Kidney (tissue), 14 donors: Measurements from ENCODE around the gene CLIP1. TPM values are rescaled to one million over a fixed set of nuclear protein-coding genes. Genes with fewer than 3 reads are reported as not detected.

Experiments
- DNase-seq, 5 donors: peaks; one replicate each; pipeline ENCODE4 v3.0.0-alpha.2; 2013 to 2020
- FAIRE-seq: peaks from 2 replicates; lab custom pipeline; 2012; peaks lifted over from hg19 to GRCh38; lab: Jason Lieb, UNC
- H3K27ac ChIP-seq, 2 donors: one replicate each; pipeline ENCODE4 v1.7.0; 2013; ENCODE audit warnings: low read depth in 2 of 2, low read length in 2 of 2, inconsistent platforms in 1 of 2
- H3K27me3 ChIP-seq: one replicate; pipeline ENCODE4 v1.7.1; 2013; ENCODE audit warnings: low read length, inconsistent platforms; ENCODE audit not compliant: control insufficient read depth, insufficient read depth
- H3K36me3 ChIP-seq, 3 donors: one replicate each; pipeline versions ENCODE4 v1.7.0 to v1.7.1; 2013; ENCODE audit warnings: low read length in 3 of 3, control low read depth in 1 of 3, inconsistent platforms in 1 of 3; ENCODE audit not compliant: insufficient read depth in 3 of 3, control insufficient read depth in 2 of 3
- H3K4me1 ChIP-seq, 3 donors: one replicate each; pipeline versions ENCODE4 v1.7.0 to v1.7.1; 2013; ENCODE audit warnings: low read length in 3 of 3, inconsistent platforms in 1 of 3, low read depth in 1 of 3; ENCODE audit not compliant: control insufficient read depth in 2 of 3, insufficient read depth in 2 of 3
- H3K4me3 ChIP-seq, 3 donors: one replicate each; pipeline versions ENCODE4 v1.7.0 to v1.8.1; 2013; ENCODE audit warnings: low read length in 3 of 3, control low read depth in 1 of 3, inconsistent platforms in 1 of 3
- H3K9ac ChIP-seq, 3 donors: one replicate each; pipeline versions ENCODE4 v1.7.0 to v1.7.1; 2013; ENCODE audit warnings: low read length in 3 of 3, control low read depth in 1 of 3, inconsistent platforms in 1 of 3
- H3K9me3 ChIP-seq, 3 donors: one replicate each; pipeline versions ENCODE4 v1.7.0 to v1.7.1; 2013; ENCODE audit warnings: low read length in 3 of 3, control low read depth in 1 of 3, inconsistent platforms in 1 of 3; ENCODE audit not compliant: control insufficient read depth in 2 of 3, insufficient read depth in 1 of 3
- intact Hi-C: fragments of 100-400 bp; cut with DNase I; formaldehyde crosslinking; loops from one replicate; pipeline ENCODE4 v1.11.1; 2022
- polyA plus RNA-seq: library from polyadenylated mRNA; stranded (reverse); fragments of 350-450 nt; fragmentation: Illumina TruSeq; extraction: RNeasy Lipid Tissue Mini Kit (QIAGEN cat#74804); gene quantifications from one replicate; pipeline ENCODE4 v1.2.3, GENCODE V29; 2014; ENCODE audit warnings: low read depth, low replicate concordance; ENCODE audit not compliant: insufficient read depth
- total RNA-seq: library from RNA; stranded (reverse); fragmentation: NEBNext Ultra II Directional; extraction: Animal tissue kit (Norgen Biotek cat#: 25700); gene quantifications from one replicate; pipeline ENCODE4 v1.2.1, GENCODE V29; 2021
- TF ChIP-seq, protein P1 (sequence below): IDR thresholded peaks from 3 replicates; pipeline ENCODE4 v1.5.1; 2012; ENCODE audit warnings: mild to moderate bottlenecking, moderate library complexity, borderline replicate concordance; ENCODE audit not compliant: insufficient read depth; ENCODE audit errors: extremely low read depth
- donor health status: control.
- donor health status: control.
- donor health status: control.
- donor health status: control.
- donor health status: control.
- donor health status: DM: yes; HTN: yes; CAD: no.
- donor health status: Normal renal cell carcinoma (clear cell type).

The CLIP1 gene
- total and polyA plus RNA-seq, 2 donors from 2014 or later = 14.5 to 85.3 TPM

DNA sequence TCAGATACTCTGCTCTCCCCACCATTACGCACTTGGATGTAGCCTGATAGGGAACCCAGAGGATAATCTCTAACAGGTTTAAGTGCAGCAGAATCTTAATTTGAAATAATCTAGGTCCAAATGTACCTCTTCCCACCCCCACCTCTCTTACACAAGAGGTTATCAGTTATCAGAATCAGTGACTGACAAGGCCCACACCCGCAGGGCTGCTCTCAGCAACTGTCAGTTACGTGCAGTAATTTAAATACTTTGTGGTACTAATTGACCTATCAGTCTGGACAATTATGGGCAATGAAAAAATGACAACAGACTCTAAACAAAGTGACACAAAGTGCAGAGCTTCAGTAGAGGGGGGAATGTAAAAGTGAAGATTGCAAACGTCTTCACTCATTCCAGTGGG, 74.0 kb downstream of the CLIP1 start:
- Histone ChIP-seq H3K27ac (no peak overlapping the region), H3K9me3 (no peaks in the 10 kb centered on the region), H3K36me3 (peaks cover 0 to 12% (median 9%) of the 10 kb centered on the region in 3 donors), H3K4me3 (no peak overlapping the region), H3K4me1 (no peaks in the 10 kb centered on the region), H3K27me3 (no peaks in the 10 kb centered on the region), H3K9ac (no peak overlapping the region)
- intact Hi-C loops = no loop called here
- TF ChIP-seq, protein P1, sequence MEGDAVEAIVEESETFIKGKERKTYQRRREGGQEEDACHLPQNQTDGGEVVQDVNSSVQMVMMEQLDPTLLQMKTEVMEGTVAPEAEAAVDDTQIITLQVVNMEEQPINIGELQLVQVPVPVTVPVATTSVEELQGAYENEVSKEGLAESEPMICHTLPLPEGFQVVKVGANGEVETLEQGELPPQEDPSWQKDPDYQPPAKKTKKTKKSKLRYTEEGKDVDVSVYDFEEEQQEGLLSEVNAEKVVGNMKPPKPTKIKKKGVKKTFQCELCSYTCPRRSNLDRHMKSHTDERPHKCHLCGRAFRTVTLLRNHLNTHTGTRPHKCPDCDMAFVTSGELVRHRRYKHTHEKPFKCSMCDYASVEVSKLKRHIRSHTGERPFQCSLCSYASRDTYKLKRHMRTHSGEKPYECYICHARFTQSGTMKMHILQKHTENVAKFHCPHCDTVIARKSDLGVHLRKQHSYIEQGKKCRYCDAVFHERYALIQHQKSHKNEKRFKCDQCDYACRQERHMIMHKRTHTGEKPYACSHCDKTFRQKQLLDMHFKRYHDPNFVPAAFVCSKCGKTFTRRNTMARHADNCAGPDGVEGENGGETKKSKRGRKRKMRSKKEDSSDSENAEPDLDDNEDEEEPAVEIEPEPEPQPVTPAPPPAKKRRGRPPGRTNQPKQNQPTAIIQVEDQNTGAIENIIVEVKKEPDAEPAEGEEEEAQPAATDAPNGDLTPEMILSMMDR = no peak
- DNase-seq (no peak), FAIRE-seq (no peak)

- FAIRE-seq = no peak
- H3K4me1 ChIP-seq = no peaks in the 10 kb centered on the region
- TF ChIP-seq, protein P1 = no peak
- no peak overlapping the region for H3K4me3 ChIP-seq
- intact Hi-C loops = no loop called here
- no peaks in the 10 kb centered on the region for H3K9me3 ChIP-seq
- no peak overlapping the region for H3K9ac ChIP-seq
- DNase-seq = no peak
- H3K36me3 ChIP-seq = peaks cover 0 to 11% (median 0%) of the 10 kb centered on the region in 3 donors
- no peaks in the 10 kb centered on the region for H3K27me3 ChIP-seq
- H3K27ac ChIP-seq = no peak overlapping the region
Measured at GRCh38 chr12:122346054-122346453, 76.4 kb downstream of the CLIP1 start.

DNA sequence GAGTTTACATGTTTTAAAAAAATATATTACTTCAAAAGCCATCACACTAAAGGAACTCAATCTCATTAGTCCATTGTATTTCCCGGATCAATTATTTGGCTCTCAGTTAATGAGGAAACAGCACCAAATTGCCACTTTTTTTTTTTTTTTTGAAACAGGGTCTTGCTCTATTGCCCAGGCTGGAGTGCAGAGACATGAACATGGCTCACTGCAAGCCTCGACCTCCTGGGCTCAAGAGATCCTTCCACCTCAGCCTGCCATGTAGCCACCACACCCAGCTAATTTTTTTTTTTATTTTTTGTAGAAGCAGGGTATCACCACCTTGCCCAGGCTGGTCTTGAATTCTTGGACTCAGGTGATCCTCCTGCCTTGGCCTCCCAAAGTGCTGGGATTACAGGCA, 77.4 kb downstream of the CLIP1 start:
- H3K36me3 ChIP-seq = peaks cover 0 to 14% (median 3%) of the 10 kb centered on the region in 3 donors

More for the DNA sequence above, 77.4 kb downstream of the CLIP1 start:
- H3K9me3 ChIP-seq = no peaks in the 10 kb centered on the region
- H3K4me3 ChIP-seq = no peak overlapping the region
- no peak for FAIRE-seq
- TF ChIP-seq, protein P1 = no peak
- H3K27ac ChIP-seq = no peak overlapping the region
- DNase-seq = no peak
- intact Hi-C loops = no loop called here
- no peaks in the 10 kb centered on the region for H3K27me3 ChIP-seq
- no peak overlapping the region for H3K9ac ChIP-seq
- H3K4me1 ChIP-seq = no peaks in the 10 kb centered on the region
